OCI-LY1 (cell line): ENCODE measurements around the gene GARIN5A.

ENCODE experiments used
- H2AFZ ChIP-seq: fragments of 200-600 bp; sonication (generic), shearing (Covaris generic); 2 replicates; pipeline ENCODE4 v1.6.0; 2014; ENCODE audit warnings: antibody characterized with exemption, mild to moderate bottlenecking, low read length
- H3F3A ChIP-seq: fragments of 200-600 bp; sonication (generic), shearing (Covaris generic); 2 replicates; pipeline ENCODE4 v1.6.0; 2014; ENCODE audit warnings: mild to moderate bottlenecking, antibody characterized with exemption, low read length, moderate library complexity; ENCODE audit not compliant: insufficient read depth
- H3K27ac ChIP-seq: fragments of 200-600 bp; sonication (generic); 2 replicates; pipeline ENCODE4 v1.5.1; 2014; ENCODE audit warnings: low read length, mixed run types, mild to moderate bottlenecking, low read depth; ENCODE audit not compliant: poor library complexity, severe bottlenecking
- H3K27me3 ChIP-seq: fragments of 200-600 bp; sonication (generic); 2 replicates; pipeline ENCODE4 v1.6.0; 2014; ENCODE audit warnings: antibody characterized with exemption, mild to moderate bottlenecking, low read length, moderate library complexity; ENCODE audit not compliant: insufficient read depth
- H3K36me3 ChIP-seq: fragments of 200-600 bp; sonication (generic); 2 replicates; pipeline ENCODE4 v1.6.1; 2014; ENCODE audit warnings: mild to moderate bottlenecking, antibody characterized with exemption, low read length, moderate library complexity, mixed read lengths; ENCODE audit not compliant: insufficient read depth
- H3K4me1 ChIP-seq: fragments of 200-600 bp; sonication (generic); 2 replicates; pipeline ENCODE4 v1.5.1; 2014; ENCODE audit warnings: mild to moderate bottlenecking, low read length, moderate library complexity; ENCODE audit not compliant: insufficient read depth, severe bottlenecking
- H3K4me2 ChIP-seq: fragments of 200-600 bp; sonication (generic), shearing (Covaris generic); 2 replicates; pipeline ENCODE4 v1.6.1; 2014; ENCODE audit warnings: low read length
- H3K4me3 ChIP-seq: fragments of 200-600 bp; sonication (generic); 2 replicates; pipeline ENCODE4 v1.5.1; 2014; ENCODE audit warnings: low read length, low read depth, mild to moderate bottlenecking, mixed read lengths; ENCODE audit not compliant: poor library complexity, severe bottlenecking
- H3K79me2 ChIP-seq: fragments of 200-600 bp; shearing (Covaris generic); 2 replicates; pipeline ENCODE4 v1.6.1; 2016; ENCODE audit warnings: mixed run types, low read length, mixed read lengths; ENCODE audit not compliant: insufficient read depth
- H3K9ac ChIP-seq: fragments of 200-600 bp; sonication (generic), shearing (Covaris generic); 2 replicates; pipeline ENCODE4 v1.6.1; 2014; ENCODE audit warnings: mild to moderate bottlenecking, low read length, mixed read lengths
- H3K9me2 ChIP-seq: fragments of 200-600 bp; sonication (generic), shearing (Covaris generic); 2 replicates; pipeline ENCODE4 v1.6.1; 2014; ENCODE audit warnings: low read depth, mild to moderate bottlenecking, low read length, mixed read lengths
- H3K9me3 ChIP-seq: fragments of 200-600 bp; shearing (Covaris generic); 2 replicates; pipeline ENCODE4 v1.6.1; 2014; ENCODE audit warnings: low read length, mixed read lengths
- H4K20me1 ChIP-seq: fragments of 200-600 bp; sonication (generic), shearing (Covaris generic); 2 replicates; pipeline ENCODE4 v1.6.0; 2016; ENCODE audit warnings: mild to moderate bottlenecking, low read length; ENCODE audit not compliant: insufficient read depth
- EZH2 ChIP-seq: fragments of 200-600 bp; sonication (generic), shearing (Covaris generic); IDR thresholded peaks from 2 replicates; pipeline ENCODE4 v1.8.0; 2017; ENCODE audit warnings: borderline replicate concordance, mixed run types, mild to moderate bottlenecking, antibody characterized with exemption, low read length, moderate library complexity, mixed read lengths
- TF ChIP-seq, protein P1 (sequence below): fragments of 200-600 bp; sonication (generic), shearing (Covaris generic); IDR thresholded peaks from 2 replicates; pipeline ENCODE4 v1.5.1; 2017; ENCODE audit warnings: mild to moderate bottlenecking, antibody characterized with exemption, low read length, moderate library complexity, mixed read lengths

GARIN5A gene

DNA sequence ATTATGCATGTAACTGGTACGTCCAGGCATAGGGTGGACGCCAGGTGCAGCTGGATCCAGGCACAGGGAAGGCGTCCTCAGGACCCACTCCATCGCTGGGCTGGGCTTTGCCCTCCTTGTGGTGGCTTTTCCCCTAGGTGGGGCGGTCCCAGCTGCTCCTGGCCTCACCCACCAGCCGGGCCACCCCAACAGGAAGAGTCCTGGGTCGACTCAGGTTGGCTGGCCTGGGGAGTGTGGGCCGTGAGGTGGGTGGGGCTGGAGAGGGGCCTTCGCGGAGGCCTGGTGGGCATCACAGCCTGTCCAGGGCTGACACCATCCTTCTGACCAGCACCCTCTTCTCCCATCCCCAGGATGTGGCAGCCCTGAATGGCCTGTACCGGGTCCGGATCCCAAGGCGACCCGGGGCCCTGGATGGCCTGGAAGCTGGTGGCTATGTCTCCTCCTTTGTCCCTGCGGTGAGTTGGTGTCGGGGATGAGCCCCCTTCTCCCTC, 3.2 kb upstream of the GARIN5A start:
- no peaks in the 10 kb centered on the region for H3F3A ChIP-seq
- peaks cover 5% of the 10 kb centered on the region for H3K9me3 ChIP-seq
- H3K4me2 ChIP-seq, result no peak overlapping the region
- no peak for TF ChIP-seq EZH2
- TF ChIP-seq, protein P1, sequence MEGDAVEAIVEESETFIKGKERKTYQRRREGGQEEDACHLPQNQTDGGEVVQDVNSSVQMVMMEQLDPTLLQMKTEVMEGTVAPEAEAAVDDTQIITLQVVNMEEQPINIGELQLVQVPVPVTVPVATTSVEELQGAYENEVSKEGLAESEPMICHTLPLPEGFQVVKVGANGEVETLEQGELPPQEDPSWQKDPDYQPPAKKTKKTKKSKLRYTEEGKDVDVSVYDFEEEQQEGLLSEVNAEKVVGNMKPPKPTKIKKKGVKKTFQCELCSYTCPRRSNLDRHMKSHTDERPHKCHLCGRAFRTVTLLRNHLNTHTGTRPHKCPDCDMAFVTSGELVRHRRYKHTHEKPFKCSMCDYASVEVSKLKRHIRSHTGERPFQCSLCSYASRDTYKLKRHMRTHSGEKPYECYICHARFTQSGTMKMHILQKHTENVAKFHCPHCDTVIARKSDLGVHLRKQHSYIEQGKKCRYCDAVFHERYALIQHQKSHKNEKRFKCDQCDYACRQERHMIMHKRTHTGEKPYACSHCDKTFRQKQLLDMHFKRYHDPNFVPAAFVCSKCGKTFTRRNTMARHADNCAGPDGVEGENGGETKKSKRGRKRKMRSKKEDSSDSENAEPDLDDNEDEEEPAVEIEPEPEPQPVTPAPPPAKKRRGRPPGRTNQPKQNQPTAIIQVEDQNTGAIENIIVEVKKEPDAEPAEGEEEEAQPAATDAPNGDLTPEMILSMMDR, result no peak
- H3K27me3 ChIP-seq, result no peaks in the 10 kb centered on the region
- no peak overlapping the region for H2AFZ ChIP-seq
- H3K27ac ChIP-seq, result no peak overlapping the region
- no peak overlapping the region for H3K4me3 ChIP-seq
- H3K9ac ChIP-seq, result no peak overlapping the region
- H3K79me2 ChIP-seq, result no peaks in the 10 kb centered on the region
- H3K9me2 ChIP-seq, result no peaks in the 10 kb centered on the region
- peaks cover 11% of the 10 kb centered on the region for H3K4me1 ChIP-seq
- peaks cover 69% of the 10 kb centered on the region for H3K36me3 ChIP-seq
- H4K20me1 ChIP-seq, result no peaks in the 10 kb centered on the region

- Histone ChIP-seq H3K79me2 (no peaks in the 10 kb centered on the region), H3K9ac (no peak overlapping the region), H3F3A (no peaks in the 10 kb centered on the region), H3K36me3 (peaks cover 62% of the 10 kb centered on the region), H3K4me1 (peaks cover 11% of the 10 kb centered on the region), H3K4me3 (no peak overlapping the region), H4K20me1 (no peaks in the 10 kb centered on the region), H3K27ac (no peak overlapping the region), H3K9me3 (peaks cover 5% of the 10 kb centered on the region), H3K4me2 (no peak overlapping the region), H2AFZ (no peak overlapping the region), H3K9me2 (no peaks in the 10 kb centered on the region), H3K27me3 (no peaks in the 10 kb centered on the region)
- TF ChIP-seq EZH2, result no peak
- TF ChIP-seq, protein P1, result peak; percentile 62
These were observed 2.5 kb upstream of the GARIN5A start for GRCh38 chr19:50478901-50479715.

- H3K36me3 ChIP-seq, result peaks cover 51% of the 10 kb centered on the region
- H3K4me1 ChIP-seq, result peaks cover 11% of the 10 kb centered on the region
- no peaks in the 10 kb centered on the region for H3K27me3 ChIP-seq
- no peak overlapping the region for H3K27ac ChIP-seq
- no peaks in the 10 kb centered on the region for H4K20me1 ChIP-seq
- peak overlapping the region; percentile 71; the same call in 1 of the 2 replicates for H3K4me2 ChIP-seq
- H3K9ac ChIP-seq, result no peak overlapping the region
- H3K79me2 ChIP-seq, result no peaks in the 10 kb centered on the region
- no peaks in the 10 kb centered on the region for H3K9me2 ChIP-seq
- H3F3A ChIP-seq, result no peaks in the 10 kb centered on the region
- peaks cover 5% of the 10 kb centered on the region for H3K9me3 ChIP-seq
- TF ChIP-seq EZH2, result no peak
- TF ChIP-seq, protein P1, result no peak
- H3K4me3 ChIP-seq, result peak overlapping the region; percentile 92
- no peak overlapping the region for H2AFZ ChIP-seq
These were observed 1.3 kb upstream of the GARIN5A start for GRCh38 chr19:50477751-50478515.
